Esophagus muscularis mucosa (tissue), 4 donors: Measurements from ENCODE around the gene PMFBP1. TPM values are rescaled to one million over a fixed set of nuclear protein-coding genes. Genes with fewer than 3 reads are reported as not detected.

ENCODE experiments used
- DNase-seq: peaks from one replicate; pipeline ENCODE4 v3.0.0-alpha.2; 2017; ENCODE audit errors: extremely low spot score
- H3K27ac ChIP-seq, 4 donors: fragments of 200-600 bp; sonication (generic); replicated peaks in 1 of 4; 1 replicate in 3 of 4; 2 replicates in 1 of 4; pipeline ENCODE4 v1.5.1; 2016 to 2019; ENCODE audit warnings: mild to moderate bottlenecking in 1 of 4
- H3K27me3 ChIP-seq, 4 donors: fragments of 200-600 bp; sonication (generic); one replicate each; pipeline versions ENCODE4 v1.5.1 to v1.6.0; 2016 to 2019
- H3K36me3 ChIP-seq, 4 donors: fragments of 200-600 bp; sonication (generic); one replicate each; pipeline ENCODE4 v1.5.1; 2016 to 2019
- H3K4me1 ChIP-seq, 4 donors: fragments of 200-600 bp; sonication (generic); one replicate each; pipeline ENCODE4 v1.5.1; 2016 to 2019
- H3K4me3 ChIP-seq, 4 donors: fragments of 200-600 bp; sonication (generic); 1 replicate in 2 of 4; 2 replicates in 2 of 4; pipeline ENCODE4 v1.5.1; 2016 to 2019; ENCODE audit warnings: mild to moderate bottlenecking in 4 of 4, moderate library complexity in 1 of 4
- H3K9me3 ChIP-seq, 4 donors: fragments of 200-600 bp; sonication (generic); 1 replicate in 3 of 4; 2 replicates in 1 of 4; pipeline ENCODE4 v1.5.1; 2016 to 2019
- CTCF ChIP-seq, 3 experiments: fragments of 200-600 bp in 2 of 3; fragments of 450-650 bp in 1 of 3; sonication (generic) in 2 of 3; IDR thresholded peaks; one replicate each; pipeline ENCODE4 v1.5.1; 2017 to 2019; ENCODE audit warnings: antibody characterized with exemption in 3 of 3, mild to moderate bottlenecking in 2 of 3, moderate library complexity in 1 of 3
- EP300 ChIP-seq: sonication (generic); formaldehyde crosslinking; IDR thresholded peaks from one replicate; pipeline ENCODE4 v1.6.1; 2017; ENCODE audit warnings: antibody characterized with exemption
- POLR2A ChIP-seq: fragments of 450-650 bp; IDR thresholded peaks from one replicate; pipeline ENCODE4 v1.6.1; 2017; ENCODE audit warnings: antibody characterized with exemption, moderate library complexity, mild to moderate bottlenecking, low read depth
- POLR2AphosphoS5 ChIP-seq, 2 donors: sonication (generic); formaldehyde crosslinking; IDR thresholded peaks; one replicate each; pipeline ENCODE4 v1.6.1; 2017; ENCODE audit warnings: antibody characterized with exemption in 2 of 2
- WGBS: methylation state at CpG from one replicate; pipeline ENCODE4 v1.1.5; 2018; 5-methylcytosine and 5-hydroxymethylcytosine counted together
- intact Hi-C: fragments of 100-400 bp; cut with DNase I; formaldehyde crosslinking; loops from one replicate; pipeline ENCODE4 v1.15.1; 2023
- total RNA-seq, 4 donors: library from RNA; depleted of rRNA; stranded (reverse); fragments of >200 nt; gene quantifications; one replicate each; pipeline versions ENCODE4 v1.1.0 to v1.2.1, GENCODE V29; 2016

PMFBP1 gene
- total RNA-seq, 4 donors from 2014 or later = 0.50 TPM; not detected in 3

DNA sequence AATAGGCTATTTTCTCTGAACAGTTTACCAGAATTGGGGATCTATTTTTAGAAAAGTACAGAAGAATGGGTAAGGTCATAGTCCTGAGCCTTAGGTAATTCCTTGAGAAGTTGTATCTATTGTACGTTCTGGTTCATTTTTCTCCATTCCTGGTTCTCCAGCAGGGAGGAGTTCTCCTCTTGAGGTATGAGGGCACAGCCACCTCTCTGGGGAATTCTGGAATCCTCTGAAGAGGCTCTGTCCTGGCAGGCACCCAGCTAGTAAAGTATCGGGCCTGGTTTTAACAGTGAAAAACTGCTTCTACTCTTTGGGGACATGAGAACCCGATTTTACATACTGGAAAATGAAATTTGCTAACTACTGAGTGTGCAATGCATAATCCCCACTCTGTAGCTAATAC, 19.6 kb upstream of the PMFBP1 start:
- TF ChIP-seq CTCF (IDR thresholded peaks at IDR 0.05) (no peak), POLR2AphosphoS5 (IDR thresholded peaks at IDR 0.05) (no peak), POLR2A (no peak), EP300 (no peak)
- H3K27ac ChIP-seq = no peak overlapping the region
- no peak for DNase-seq
- H3K27me3 ChIP-seq = no peaks in the 10 kb centered on the region
- H3K4me1 ChIP-seq = no peaks in the 10 kb centered on the region
- no peaks in the 10 kb centered on the region for H3K9me3 ChIP-seq
- H3K4me3 ChIP-seq = no peak overlapping the region
- WGBS = 69% methylated on average over 3 of the region's 3 CpGs
- H3K36me3 ChIP-seq = no peaks in the 10 kb centered on the region
- intact Hi-C loops = no loop called here

- Histone ChIP-seq H3K4me3 (no peak overlapping the region), H3K9me3 (no peaks in the 10 kb centered on the region), H3K27me3 (no peaks in the 10 kb centered on the region), H3K27ac (no peak overlapping the region), H3K36me3 (no peaks in the 10 kb centered on the region), H3K4me1 (no peaks in the 10 kb centered on the region)
- intact Hi-C loops = no loop called here
- 69% methylated on average over 6 of the region's 6 CpGs for WGBS
- no peak for DNase-seq
- TF ChIP-seq POLR2A (no peak), POLR2AphosphoS5 (IDR thresholded peaks at IDR 0.05) (no peak), CTCF (IDR thresholded peaks at IDR 0.05) (no peak), EP300 (no peak)
These were observed 18.0 kb upstream of the PMFBP1 start for GRCh38 chr16:72189865-72190371.

DNA sequence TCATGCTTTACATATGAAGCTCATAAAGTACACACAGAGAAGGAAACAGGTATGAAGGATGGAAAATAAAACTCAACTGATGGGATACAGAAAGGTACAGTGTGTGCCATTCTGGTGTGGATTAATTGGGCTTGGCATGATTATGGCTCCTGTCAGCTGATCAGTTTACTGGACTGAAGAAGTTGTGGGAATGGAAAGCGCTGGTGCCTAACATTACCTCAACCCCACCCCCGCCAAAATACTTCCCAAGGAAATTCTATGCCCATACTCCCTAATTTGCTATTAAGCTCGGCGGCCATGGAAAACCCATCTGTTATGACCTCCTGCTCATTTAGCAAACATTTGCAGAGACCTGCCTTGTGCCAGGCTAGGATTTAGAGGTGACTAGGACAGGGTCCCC, 16.6 kb upstream of the PMFBP1 start:
- WGBS = 100% methylated on average over 4 of the region's 4 CpGs
- intact Hi-C loops = no loop called here

DNA sequence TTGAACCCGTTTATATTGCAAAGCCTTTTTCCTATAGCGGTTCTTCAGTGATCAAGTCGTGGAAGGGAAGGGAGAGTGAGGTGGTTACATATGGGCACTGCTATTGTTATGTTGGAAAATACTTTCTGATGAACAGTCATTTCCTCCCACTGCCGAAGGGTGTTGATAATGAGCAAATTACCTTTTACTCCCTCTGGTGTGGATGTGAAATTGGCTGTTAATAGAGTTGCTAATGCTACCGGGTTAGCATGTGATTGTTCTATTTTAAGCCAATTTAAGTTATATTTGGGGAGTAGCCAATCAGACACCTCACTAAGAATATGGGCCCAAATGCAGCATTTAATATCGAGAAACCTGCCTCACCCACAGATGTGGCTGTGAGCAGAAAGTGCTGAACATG, 15.6 kb upstream of the PMFBP1 start:
- H3K9me3 ChIP-seq = no peaks in the 10 kb centered on the region
- H3K4me3 ChIP-seq = no peak overlapping the region
- H3K27ac ChIP-seq = no peak overlapping the region
- TF ChIP-seq EP300 = no peak
- no peak for TF ChIP-seq POLR2AphosphoS5 (IDR thresholded peaks at IDR 0.05)
- WGBS = 75% methylated on average over 6 of the region's 6 CpGs
- intact Hi-C loops = no loop called here
- no peaks in the 10 kb centered on the region for H3K4me1 ChIP-seq
- no peaks in the 10 kb centered on the region for H3K36me3 ChIP-seq
- no peak for DNase-seq
- no peaks in the 10 kb centered on the region for H3K27me3 ChIP-seq

More for the DNA sequence above, 16.6 kb upstream of the PMFBP1 start:
- Histone ChIP-seq H3K4me3 (no peak overlapping the region), H3K27me3 (no peaks in the 10 kb centered on the region), H3K27ac (no peak overlapping the region), H3K9me3 (no peaks in the 10 kb centered on the region), H3K4me1 (no peaks in the 10 kb centered on the region), H3K36me3 (no peaks in the 10 kb centered on the region)
- no peak for DNase-seq
- TF ChIP-seq POLR2AphosphoS5 (IDR thresholded peaks at IDR 0.05) (no peak), POLR2A (no peak), EP300 (no peak), CTCF (IDR thresholded peaks at IDR 0.05) (no peak)

DNA sequence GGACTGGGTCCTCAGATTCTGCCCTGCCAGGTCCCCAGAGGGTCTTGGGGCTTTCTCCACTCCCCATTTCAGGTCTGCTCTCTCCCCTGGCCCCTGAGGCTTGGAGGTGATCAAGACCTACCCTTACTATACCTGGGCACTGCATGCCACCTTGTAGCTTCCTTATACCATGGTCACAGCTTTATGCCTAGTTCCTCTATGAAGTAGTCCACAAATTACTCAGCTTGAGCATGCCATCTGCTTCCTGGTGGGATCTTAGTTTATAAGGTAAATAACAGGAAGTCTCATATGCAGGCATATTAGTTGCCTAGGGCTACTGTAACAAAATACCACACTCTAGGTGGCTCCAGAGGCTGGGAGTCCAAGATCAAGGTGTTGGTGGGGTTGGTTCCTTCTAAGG, 11.0 kb upstream of the PMFBP1 start:
- no peaks in the 10 kb centered on the region for H3K27me3 ChIP-seq
- no peak overlapping the region for H3K27ac ChIP-seq
- H3K9me3 ChIP-seq = no peaks in the 10 kb centered on the region
- H3K4me1 ChIP-seq = no peaks in the 10 kb centered on the region
- H3K36me3 ChIP-seq = no peaks in the 10 kb centered on the region
- intact Hi-C loops = no loop called here
- DNase-seq = no peak
- H3K4me3 ChIP-seq = no peak overlapping the region
- TF ChIP-seq CTCF (IDR thresholded peaks at IDR 0.05) = no peak
- TF ChIP-seq POLR2A = no peak
- TF ChIP-seq POLR2AphosphoS5 (IDR thresholded peaks at IDR 0.05) = no peak
- no peak for TF ChIP-seq EP300
